ENCODE data around the gene SLC44A5.
A peak's percentile ranks its signal among the peaks of the same experiment; 100 is the strongest.
"Not testable (repeated sequence)": the region's sequence is repeated elsewhere in the genome, so short reads cannot be mapped to it uniquely, and the experiment has no call there.

The SLC44A5 gene

DNA sequence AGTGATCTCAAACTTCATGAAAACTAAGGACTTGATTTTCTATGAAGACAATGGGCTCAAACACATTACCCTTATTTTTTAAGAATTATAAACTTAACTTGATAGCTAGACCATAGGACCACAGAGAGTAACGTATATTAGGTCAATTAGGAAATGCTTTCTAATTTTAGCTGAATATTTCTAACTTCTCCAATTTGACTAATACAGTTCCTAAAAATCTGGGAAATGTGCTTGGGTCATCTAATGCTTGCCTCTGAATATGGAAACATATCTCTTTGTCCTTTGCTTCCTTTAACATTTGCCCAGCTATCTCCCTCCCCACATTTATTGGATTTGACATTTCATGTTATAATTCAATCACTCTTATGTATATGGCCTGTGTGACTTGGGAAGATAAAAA, 335.3 kb downstream of the SLC44A5 start:
- H3K4me3 ChIP-seq (ENCODE audit: low read length) = no peak overlapping the region
- DNase-seq (ENCODE audit: low read depth) = no peak
- TF ChIP-seq, protein P1, sequence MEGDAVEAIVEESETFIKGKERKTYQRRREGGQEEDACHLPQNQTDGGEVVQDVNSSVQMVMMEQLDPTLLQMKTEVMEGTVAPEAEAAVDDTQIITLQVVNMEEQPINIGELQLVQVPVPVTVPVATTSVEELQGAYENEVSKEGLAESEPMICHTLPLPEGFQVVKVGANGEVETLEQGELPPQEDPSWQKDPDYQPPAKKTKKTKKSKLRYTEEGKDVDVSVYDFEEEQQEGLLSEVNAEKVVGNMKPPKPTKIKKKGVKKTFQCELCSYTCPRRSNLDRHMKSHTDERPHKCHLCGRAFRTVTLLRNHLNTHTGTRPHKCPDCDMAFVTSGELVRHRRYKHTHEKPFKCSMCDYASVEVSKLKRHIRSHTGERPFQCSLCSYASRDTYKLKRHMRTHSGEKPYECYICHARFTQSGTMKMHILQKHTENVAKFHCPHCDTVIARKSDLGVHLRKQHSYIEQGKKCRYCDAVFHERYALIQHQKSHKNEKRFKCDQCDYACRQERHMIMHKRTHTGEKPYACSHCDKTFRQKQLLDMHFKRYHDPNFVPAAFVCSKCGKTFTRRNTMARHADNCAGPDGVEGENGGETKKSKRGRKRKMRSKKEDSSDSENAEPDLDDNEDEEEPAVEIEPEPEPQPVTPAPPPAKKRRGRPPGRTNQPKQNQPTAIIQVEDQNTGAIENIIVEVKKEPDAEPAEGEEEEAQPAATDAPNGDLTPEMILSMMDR (conservative IDR thresholded peaks at IDR 0.05; ENCODE audit: low read length) = no peak

DNA sequence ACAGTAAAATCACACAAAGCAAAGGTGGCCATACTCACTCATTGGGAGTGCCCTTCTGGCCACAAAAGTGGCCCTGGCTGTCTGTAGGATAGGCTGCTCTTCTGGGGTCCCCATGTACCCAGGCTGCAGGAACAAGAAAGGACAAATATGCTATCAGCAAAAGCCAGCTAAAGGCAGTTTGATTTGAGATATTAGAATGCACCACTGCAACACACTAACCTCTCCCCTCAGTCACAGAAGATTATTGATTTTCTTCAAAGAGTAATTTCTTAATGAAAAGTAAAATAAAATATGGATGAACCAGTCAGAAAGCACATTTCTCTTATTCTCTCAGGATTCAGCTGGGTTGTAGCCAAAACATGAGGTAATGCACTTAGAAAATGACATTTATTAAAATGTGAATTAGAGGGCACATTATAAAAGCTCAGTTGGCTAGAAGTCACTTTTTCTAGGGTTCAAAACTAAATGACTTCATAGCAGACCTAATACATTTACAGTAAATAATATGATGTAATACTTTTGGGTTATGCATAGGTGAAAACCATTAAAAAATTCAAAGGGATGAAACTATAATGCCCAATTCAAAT, 335.9 kb downstream of the SLC44A5 start:
- no peak for DNase-seq (ENCODE audit: low read depth)
- TF ChIP-seq, protein P1 (conservative IDR thresholded peaks at IDR 0.05; ENCODE audit: low read length) = no peak
- no peak overlapping the region for H3K4me3 ChIP-seq (ENCODE audit: low read length)

GRCh38 chr1:75273110-75273509, 337.8 kb downstream of the SLC44A5 start:
- H3K4me3 ChIP-seq (ENCODE audit: low read length) = no peak overlapping the region
- DNase-seq (ENCODE audit: low read depth) = no peak
- TF ChIP-seq, protein P1 (conservative IDR thresholded peaks at IDR 0.05; ENCODE audit: low read length) = no peak

GRCh38 chr1:75265792-75266191, 345.1 kb downstream of the SLC44A5 start:
- DNase-seq (ENCODE audit: low read depth) = peak; percentile 12
- H3K4me3 ChIP-seq (ENCODE audit: low read length) = no peak overlapping the region
- TF ChIP-seq, protein P1 (conservative IDR thresholded peaks at IDR 0.05; ENCODE audit: low read length) = peak; percentile 65

DNA sequence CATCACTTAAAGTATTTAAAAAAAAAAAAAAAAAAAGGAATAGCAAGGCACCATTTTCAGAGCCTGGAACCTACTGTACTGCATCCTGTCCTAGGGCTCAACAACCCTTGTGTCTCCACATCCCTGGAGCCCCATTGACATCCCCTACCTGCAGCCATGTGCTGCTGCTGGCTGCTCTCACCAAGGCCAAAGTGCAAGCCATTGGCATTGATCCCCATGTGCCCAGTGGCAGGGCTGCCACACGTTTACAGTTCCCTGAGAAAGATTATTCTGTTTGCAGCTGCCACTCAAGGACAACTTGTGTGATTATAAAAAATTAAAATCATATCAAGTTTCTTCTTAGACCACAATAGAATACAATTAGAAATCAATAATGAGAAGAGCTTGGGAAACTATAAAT, 346.8 kb downstream of the SLC44A5 start:
- DNase-seq (ENCODE audit: low read depth) = no peak
- H3K4me3 ChIP-seq (ENCODE audit: low read length) = no peak overlapping the region
- TF ChIP-seq, protein P1 (conservative IDR thresholded peaks at IDR 0.05; ENCODE audit: low read length) = no peak

DNA sequence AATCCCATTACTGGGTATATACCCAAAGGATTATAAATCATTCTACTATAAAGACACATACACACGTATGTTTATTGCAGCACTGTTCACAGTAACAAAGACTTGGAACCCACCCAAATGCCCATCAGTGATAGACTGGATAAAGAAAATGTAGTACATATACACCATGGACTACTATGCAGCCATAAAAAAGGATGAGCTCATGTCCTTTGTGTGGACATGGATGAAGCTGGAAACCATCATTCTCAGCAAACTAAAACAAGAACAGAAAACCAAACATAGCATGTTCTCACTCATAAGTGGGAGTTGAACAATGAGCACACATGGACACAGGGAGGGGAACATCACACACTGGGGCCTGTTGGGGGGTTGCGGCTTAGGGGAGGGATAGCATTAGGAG, 347.3 kb downstream of the SLC44A5 start:
- H3K4me3 ChIP-seq (ENCODE audit: low read length); DNase-seq (ENCODE audit: low read depth): not testable (repeated sequence)

DNA sequence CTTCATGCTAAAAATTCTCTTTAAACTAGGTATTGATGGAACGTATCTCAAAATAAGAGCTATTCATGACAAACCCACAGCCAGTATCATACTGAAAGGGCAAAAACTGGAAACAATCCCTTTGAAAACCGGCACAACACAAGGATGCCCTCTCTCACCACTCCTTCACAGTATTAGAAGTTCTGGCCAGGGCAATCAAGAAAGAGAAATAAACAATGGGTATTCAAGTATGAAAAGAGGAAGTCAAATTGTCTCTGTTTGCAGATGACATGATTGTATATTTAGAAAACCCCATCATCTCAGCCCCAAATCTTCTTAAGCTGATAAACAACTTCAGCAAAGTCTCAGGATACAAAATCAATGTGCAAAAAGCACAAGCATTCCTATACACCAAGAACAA, 349.0 kb downstream of the SLC44A5 start:
- not testable (repeated sequence) for DNase-seq (ENCODE audit: low read depth)

DNA sequence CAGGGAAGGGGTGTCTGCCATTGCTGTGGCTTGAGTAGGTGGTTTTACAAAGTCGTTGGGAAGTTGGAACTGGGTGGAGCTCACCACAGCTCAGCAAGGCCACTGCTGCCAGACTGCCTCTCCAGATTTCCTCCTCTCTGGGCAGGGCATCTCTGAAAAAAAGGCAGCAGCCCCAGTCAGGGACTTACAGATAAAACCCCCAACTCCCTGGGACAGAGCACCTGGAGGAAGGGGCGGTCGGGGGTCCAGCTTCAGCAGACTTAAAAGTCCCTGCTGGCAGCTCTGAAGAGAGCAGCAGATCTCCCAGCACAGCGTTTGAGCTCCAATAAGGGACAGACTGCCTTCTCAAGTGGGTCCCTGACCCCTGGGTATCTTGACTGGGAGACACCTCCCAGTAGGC, 352.6 kb downstream of the SLC44A5 start:
- TF ChIP-seq, protein P1 (conservative IDR thresholded peaks at IDR 0.05; ENCODE audit: low read length) = no peak

More for the DNA sequence above, 349.0 kb downstream of the SLC44A5 start:
- H3K4me3 ChIP-seq (ENCODE audit: low read length) = not testable (repeated sequence)

More for the DNA sequence above, 352.6 kb downstream of the SLC44A5 start:
- DNase-seq (ENCODE audit: low read depth) = no peak
- H3K4me3 ChIP-seq (ENCODE audit: low read length) = no peak overlapping the region

Data from AG10803 (cell line).